Spinal cord (tissue), 10 donors: Measurements from ENCODE around the gene TBC1D17. TPM values are rescaled to one million over a fixed set of nuclear protein-coding genes. Genes with fewer than 3 reads are reported as not detected.

ENCODE experiments used
- DNase-seq, 6 donors: peaks; one replicate each; pipeline versions ENCODE4 v3.0.0 to v3.0.0-alpha.2; 2013 to 2015; ENCODE audit warnings: low spot score in 6 of 6, low read depth in 4 of 6
- H3K27ac ChIP-seq: one replicate; pipeline ENCODE4 v1.5.1; 2013; ENCODE audit warnings: low read depth, low read length, control low read depth
- H3K27me3 ChIP-seq: one replicate; pipeline ENCODE4 v1.6.1; 2013; ENCODE audit warnings: low read length; ENCODE audit not compliant: control insufficient read depth, insufficient read depth
- H3K36me3 ChIP-seq: one replicate; pipeline ENCODE4 v1.6.1; 2013; ENCODE audit warnings: low read length; ENCODE audit not compliant: control insufficient read depth, insufficient read depth
- H3K4me1 ChIP-seq: one replicate; pipeline ENCODE4 v1.6.1; 2013; ENCODE audit warnings: low read length; ENCODE audit not compliant: control insufficient read depth, insufficient read depth
- H3K4me3 ChIP-seq: one replicate; pipeline ENCODE4 v1.5.1; 2013; ENCODE audit warnings: low read depth, low read length, control low read depth
- H3K9me3 ChIP-seq: one replicate; pipeline ENCODE4 v1.6.1; 2013; ENCODE audit warnings: low read length; ENCODE audit not compliant: control insufficient read depth, insufficient read depth
- WGBS: methylation state at CpG from one replicate; pipeline ENCODE4 v1.1.5; 2013; ENCODE audit warnings: missing lambda C conversion rate; ENCODE audit not compliant: insufficient coverage; 5-methylcytosine and 5-hydroxymethylcytosine counted together
- polyA plus RNA-seq, 2 donors: library from polyadenylated mRNA; unstranded; fragments of 120-200 nt; gene quantifications; one replicate each; pipeline ENCODE4 v1.2.1, GENCODE V29; 2013; ENCODE audit not compliant: insufficient read length in 2 of 2
- total RNA-seq, 2 donors: library from RNA; depleted of rRNA in 1 of 2; stranded (reverse); fragments of 120-200 nt in 1 of 2; fragments of >200 nt in 1 of 2; gene quantifications; one replicate each; pipeline versions ENCODE4 v1.2.3 to v1.2.4, GENCODE V29; 2013 to 2014
- donor health status: healthy.

TBC1D17 gene
- total and polyA plus RNA-seq, 4 donors = 9.6 to 78.6 (median 40.5) TPM

- Histone ChIP-seq H3K4me3 (no peak overlapping the region), H3K36me3 (peaks cover 44% of the 10 kb centered on the region), H3K9me3 (no peaks in the 10 kb centered on the region), H3K4me1 (peaks cover 10% of the 10 kb centered on the region), H3K27me3 (peaks cover 10% of the 10 kb centered on the region), H3K27ac (no peak overlapping the region)
- no peak for DNase-seq
- 93% methylated on average over 23 of the region's 23 CpGs for WGBS
Observed at GRCh38 chr19:49889038-49889686, 11.7 kb downstream of the TBC1D17 start.

- Histone ChIP-seq H3K9me3 (no peaks in the 10 kb centered on the region), H3K27me3 (peaks cover 10% of the 10 kb centered on the region), H3K4me3 (peak overlapping the region; percentile 18), H3K4me1 (peaks cover 10% of the 10 kb centered on the region), H3K27ac (no peak overlapping the region), H3K36me3 (peaks cover 38% of the 10 kb centered on the region)
- DNase-seq = peak in 3 of 6 donors; percentile 35 to 82 (median 80)
- WGBS = 15% methylated on average over 71 of the region's 71 CpGs
Observed at GRCh38 chr19:49889687-49890348, 12.3 kb downstream of the TBC1D17 start.

GRCh38 chr19:49890349-49891311 lies 13.1 kb downstream of the TBC1D17 start:
- Histone ChIP-seq H3K9me3 (no peaks in the 10 kb centered on the region), H3K36me3 (peaks cover 30% of the 10 kb centered on the region), H3K4me3 (peak overlapping the region; percentile 18), H3K27me3 (peaks cover 10% of the 10 kb centered on the region), H3K4me1 (peaks cover 10% of the 10 kb centered on the region), H3K27ac (no peak overlapping the region)
- no peak for DNase-seq
- 7% methylated on average over 61 of the region's 69 CpGs for WGBS

GRCh38 chr19:49891393-49891792 lies 13.9 kb downstream of the TBC1D17 start:
- H3K4me1 ChIP-seq = peaks cover 10% of the 10 kb centered on the region
- H3K9me3 ChIP-seq = no peaks in the 10 kb centered on the region
- DNase-seq = no peak
- 80% methylated on average over 16 of the region's 17 CpGs for WGBS
- no peak overlapping the region for H3K4me3 ChIP-seq
- peaks cover 28% of the 10 kb centered on the region for H3K36me3 ChIP-seq
- peaks cover 10% of the 10 kb centered on the region for H3K27me3 ChIP-seq
- no peak overlapping the region for H3K27ac ChIP-seq

GRCh38 chr19:49892716-49893115 lies 15.2 kb downstream of the TBC1D17 start:
- no peak overlapping the region for H3K4me3 ChIP-seq
- no peak for DNase-seq
- WGBS = no CpG with 5 or more reads among the region's 1 CpG
- no peaks in the 10 kb centered on the region for H3K9me3 ChIP-seq
- peaks cover 10% of the 10 kb centered on the region for H3K27me3 ChIP-seq
- H3K27ac ChIP-seq = no peak overlapping the region
- H3K36me3 ChIP-seq = peaks cover 19% of the 10 kb centered on the region
- peaks cover 18% of the 10 kb centered on the region for H3K4me1 ChIP-seq

- WGBS = 96% methylated on average over 17 of the region's 18 CpGs
- no peaks in the 10 kb centered on the region for H3K9me3 ChIP-seq
- H3K27ac ChIP-seq = no peak overlapping the region
- H3K4me3 ChIP-seq = no peak overlapping the region
- H3K4me1 ChIP-seq = peaks cover 18% of the 10 kb centered on the region
- peaks cover 7% of the 10 kb centered on the region for H3K36me3 ChIP-seq
- DNase-seq = no peak
- peaks cover 10% of the 10 kb centered on the region for H3K27me3 ChIP-seq
Observed at GRCh38 chr19:49894011-49894664, 16.6 kb downstream of the TBC1D17 start.

- H3K9me3 ChIP-seq = no peaks in the 10 kb centered on the region
- no peaks in the 10 kb centered on the region for H3K36me3 ChIP-seq
- no peak for DNase-seq
- H3K4me1 ChIP-seq = peaks cover 12% of the 10 kb centered on the region
- H3K27ac ChIP-seq = no peak overlapping the region
- peaks cover 4% of the 10 kb centered on the region for H3K27me3 ChIP-seq
- WGBS = 94% methylated on average over 10 of the region's 17 CpGs
- no peak overlapping the region for H3K4me3 ChIP-seq
Observed at GRCh38 chr19:49894879-49895565, 17.5 kb downstream of the TBC1D17 start.

GRCh38 chr19:49895566-49896297 lies 18.2 kb downstream of the TBC1D17 start:
- no peak overlapping the region for H3K27ac ChIP-seq
- 83% methylated on average over 13 of the region's 17 CpGs for WGBS
- H3K4me3 ChIP-seq = no peak overlapping the region
- peaks cover 8% of the 10 kb centered on the region for H3K4me1 ChIP-seq
- H3K27me3 ChIP-seq = no peaks in the 10 kb centered on the region
- H3K9me3 ChIP-seq = no peaks in the 10 kb centered on the region
- no peak for DNase-seq
- H3K36me3 ChIP-seq = no peaks in the 10 kb centered on the region
